GM10847 (cell line): ENCODE data around the gene COX20.

ENCODE experiments used
- POLR2A ChIP-seq: IDR thresholded peaks from 2 replicates; pipeline ENCODE4 v1.6.1; 2011; ENCODE audit not compliant: insufficient read length; ENCODE audit errors: extremely low read depth

Gene COX20, protein sequence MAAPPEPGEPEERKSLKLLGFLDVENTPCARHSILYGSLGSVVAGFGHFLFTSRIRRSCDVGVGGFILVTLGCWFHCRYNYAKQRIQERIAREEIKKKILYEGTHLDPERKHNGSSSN

DNA sequence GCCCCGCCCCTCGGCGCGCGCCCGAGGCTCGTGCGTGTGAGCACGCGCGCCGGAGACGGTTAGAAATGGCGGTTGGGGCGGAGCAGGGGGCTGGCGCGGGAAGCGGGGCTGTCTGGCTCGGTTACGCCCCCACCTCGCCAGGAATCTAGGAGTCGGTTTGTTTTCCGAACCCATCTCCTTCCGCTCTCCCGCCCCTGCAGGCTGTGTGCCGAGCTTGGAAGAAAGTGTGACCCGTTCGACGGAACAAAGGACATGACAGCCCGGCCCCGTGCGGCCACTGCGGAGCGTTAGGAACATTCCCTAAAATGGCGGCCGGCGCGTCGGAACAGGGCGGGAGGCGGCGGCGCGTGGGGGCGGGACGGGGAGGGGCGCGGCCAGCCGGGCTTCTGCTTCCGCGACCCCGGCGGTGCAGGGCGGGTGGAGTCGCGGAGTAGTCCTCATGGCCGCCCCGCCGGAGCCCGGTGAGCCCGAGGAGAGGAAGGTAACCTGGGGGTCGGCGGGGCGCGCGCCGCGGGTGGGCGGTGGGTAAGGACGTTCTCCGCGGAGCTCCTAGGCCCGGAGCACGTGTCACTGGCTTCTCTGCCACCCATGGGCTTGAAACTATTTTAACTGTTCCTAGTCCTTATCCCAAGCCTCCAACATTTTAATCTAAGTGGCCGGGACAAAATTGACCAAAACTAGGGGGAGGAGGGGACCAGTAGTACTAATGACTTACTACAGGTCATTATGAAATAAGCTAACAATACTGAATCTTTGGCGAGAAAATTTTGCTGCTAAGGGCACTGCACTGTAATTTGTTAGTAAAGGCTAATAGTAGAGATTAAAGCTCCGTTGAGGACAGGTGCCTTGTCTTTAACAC lies at the start of gene COX20:
Gene COX20, plus strand, starts transcription at position 383 of the 859 bp plus-strand sequence. Its CDS starts 57 bp downstream, at position 440.
- TF ChIP-seq POLR2A: peak; percentile 86

DNA sequence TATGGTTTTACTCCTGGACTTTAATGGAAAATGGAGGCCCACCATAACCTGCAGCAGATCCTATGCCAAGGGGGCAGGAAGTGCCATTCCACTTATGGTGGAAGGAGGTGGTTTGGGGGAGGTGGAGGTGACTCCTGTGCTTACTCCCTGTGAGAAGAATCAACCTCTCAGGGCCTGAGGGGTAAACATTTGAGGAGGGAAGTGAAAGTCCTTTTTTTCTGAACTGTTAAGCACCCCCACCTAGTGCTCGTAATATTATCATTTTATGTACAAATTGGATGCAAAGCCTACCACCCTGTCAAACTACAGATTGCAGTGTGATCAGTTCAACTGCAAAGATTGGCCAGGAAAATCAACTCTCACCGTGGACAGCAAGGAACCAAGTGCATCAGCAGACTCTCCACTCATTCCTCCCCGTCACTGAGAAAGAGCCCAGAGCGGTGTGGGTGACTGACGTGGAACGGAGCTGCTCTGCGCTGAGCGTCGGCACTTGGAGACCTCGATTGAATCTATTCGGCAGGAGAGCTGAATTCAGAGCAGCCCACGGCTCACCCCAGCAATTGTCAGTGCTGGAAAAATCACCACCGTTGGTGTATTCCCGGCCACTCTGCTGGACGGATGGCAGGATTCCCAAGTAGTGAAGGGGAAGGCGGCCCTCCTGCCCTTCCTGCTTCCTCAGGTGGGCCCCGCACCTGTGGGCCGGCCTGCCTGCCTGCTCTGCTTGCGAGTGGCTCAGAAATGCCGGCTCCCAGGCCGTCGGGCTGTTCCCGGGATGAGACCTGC lies 46.8 kb upstream of the COX20 start:
- TF ChIP-seq POLR2A: no peak

DNA sequence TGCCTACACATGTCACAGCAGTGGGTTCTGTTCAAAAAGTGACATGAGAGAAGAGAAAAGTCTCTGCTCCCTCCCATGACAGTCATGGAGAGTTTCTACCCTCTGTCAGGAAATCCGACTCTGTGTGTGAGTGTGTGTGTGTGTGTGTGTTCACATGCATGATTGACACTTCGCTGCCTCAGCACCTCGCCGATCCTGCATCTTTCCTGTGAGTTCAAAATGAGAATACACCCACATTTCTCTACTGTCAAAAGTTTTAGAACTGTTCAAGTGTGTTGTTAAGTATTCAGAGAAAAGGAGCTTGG lies 46.2 kb upstream of the COX20 start:
- no peak for TF ChIP-seq POLR2A

DNA sequence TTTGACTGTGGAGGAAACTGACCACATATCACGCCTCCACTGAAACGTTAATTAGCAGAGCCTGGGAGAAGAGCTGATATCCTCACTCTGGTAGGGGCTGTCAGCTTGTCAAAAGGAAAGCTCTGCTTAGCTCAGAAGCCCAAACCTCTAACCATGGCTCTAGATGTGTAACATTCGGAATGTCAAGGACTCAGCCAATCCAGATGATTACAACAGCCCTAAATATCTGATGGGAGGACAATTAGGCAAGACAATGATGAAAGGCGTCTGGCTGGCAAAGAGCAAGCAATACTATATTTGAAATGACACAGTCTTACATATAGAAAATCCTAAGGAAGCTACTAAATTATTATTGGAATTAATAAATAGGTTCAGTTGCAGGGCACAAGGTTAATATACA lies 45.7 kb upstream of the COX20 start:
- TF ChIP-seq POLR2A: no peak

DNA sequence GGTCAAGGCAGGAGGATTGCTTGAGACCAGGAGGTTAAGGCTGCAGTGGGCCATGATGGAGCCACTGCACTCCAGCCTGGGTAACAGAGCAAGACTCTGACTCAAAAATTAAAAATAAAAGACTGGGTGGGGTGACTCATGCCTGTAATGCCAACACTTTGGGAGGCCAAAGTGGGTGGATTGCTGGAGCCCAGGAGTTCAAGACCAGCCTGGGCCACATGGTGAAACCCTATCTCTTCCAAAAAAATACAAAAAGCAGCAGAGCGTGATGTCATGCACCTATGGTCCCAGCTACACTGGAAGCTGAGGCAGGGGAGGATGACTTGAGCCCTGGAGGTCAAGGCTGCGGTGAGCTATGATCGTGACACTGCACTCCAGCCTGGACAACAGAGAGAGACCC lies 44.4 kb upstream of the COX20 start:
- no peak for TF ChIP-seq POLR2A

DNA sequence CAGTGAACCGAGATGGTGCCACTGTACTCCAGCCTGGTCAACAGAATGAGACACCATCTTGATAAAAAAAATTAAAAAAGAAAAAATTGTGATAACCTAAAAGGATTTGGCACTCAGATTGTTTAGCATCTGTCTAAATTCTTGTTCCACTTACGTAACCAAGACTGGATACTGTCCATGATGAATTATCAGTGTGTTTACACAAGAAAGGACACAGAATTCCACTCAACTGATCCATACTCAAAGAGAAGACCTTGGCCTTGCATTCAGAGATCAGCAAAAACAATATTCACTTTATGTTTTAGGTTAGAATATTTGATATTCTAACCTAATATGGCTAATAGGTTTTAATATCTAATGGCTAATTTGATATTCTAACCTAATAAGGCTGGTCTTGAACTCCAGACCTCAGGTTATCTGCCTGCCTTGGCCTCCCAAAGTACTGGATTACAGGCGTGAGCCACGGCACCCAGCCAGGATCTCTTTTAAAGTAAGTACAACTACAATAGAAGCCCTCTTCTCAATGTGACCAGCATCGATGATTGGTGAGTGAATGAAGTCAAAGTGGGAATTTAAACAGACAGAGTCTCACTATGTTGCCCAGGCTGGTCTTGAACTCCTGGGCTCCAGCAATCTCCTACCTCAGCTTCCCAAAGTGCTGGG lies 43.1 kb upstream of the COX20 start:
- TF ChIP-seq POLR2A: no peak

DNA sequence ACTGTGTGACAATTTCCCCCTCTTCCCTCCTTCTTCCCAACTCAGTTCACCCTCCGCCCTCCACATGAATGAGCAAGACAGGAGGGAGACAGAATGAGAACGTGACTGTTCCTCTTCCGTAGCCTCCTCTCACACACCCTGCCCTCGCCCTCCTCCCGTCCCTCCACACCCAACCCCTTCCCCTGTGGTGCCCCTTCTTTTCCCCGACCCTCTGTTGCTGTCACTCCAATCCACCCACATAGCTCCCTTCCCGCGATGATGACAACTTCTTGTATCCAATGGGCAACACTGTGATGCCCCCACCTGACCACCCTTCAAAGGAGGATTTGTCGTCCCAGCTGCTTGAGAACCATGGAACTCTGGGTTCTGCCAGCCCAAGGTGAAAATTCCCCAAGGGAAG lies 41.4 kb upstream of the COX20 start:
- no peak for TF ChIP-seq POLR2A

DNA sequence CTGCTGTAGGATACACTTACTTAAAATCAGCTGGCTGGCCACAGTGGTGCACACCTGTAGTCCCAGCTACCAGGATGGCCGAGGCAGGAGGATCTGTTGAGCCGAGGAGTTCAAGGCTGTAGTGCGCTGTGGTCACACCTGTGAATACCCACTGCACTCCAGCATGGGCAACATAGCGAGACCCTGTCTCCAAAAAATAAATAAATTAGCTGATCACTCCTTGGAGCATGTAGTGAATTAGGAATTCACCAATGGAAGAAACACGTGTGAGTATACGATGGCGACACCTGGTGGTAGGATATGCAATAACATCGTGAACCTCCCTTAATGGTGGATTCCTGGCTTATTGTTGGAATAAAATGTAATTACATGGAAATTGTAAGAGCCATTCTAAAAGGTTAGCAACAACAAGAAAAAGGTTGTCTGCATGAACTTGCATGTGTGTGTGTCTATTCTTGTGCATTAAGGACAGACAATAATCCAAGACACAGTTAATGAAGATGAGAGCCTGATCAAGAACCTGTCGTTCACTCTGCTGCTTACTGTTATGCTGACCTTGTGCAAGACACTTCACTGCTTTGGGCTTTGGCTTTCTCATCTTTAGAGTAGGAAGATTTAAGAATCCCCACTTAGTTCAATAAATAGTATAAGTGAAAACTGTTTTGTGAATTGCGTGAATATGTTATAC lies 38.6 kb upstream of the COX20 start:
- TF ChIP-seq POLR2A: no peak

DNA sequence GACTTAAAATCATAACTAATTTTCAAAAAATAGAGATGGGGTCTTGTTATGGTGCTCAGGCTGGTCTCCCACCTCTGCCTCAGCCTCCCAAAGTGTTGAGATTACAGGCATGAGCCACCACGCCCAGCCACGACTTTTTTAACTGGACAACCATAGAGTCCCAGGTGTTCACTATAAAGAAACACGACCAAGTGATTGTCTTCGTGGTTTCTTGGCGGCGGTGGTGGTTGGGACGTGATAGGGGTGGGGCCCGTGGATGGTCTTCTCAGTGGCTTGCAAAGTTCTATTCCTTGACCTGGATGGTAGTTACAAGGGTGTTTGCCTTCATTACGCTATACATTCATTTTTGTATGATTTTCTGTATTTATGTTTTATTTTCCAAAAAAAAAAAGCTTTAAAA lies 34.6 kb upstream of the COX20 start:
- TF ChIP-seq POLR2A: no peak

DNA sequence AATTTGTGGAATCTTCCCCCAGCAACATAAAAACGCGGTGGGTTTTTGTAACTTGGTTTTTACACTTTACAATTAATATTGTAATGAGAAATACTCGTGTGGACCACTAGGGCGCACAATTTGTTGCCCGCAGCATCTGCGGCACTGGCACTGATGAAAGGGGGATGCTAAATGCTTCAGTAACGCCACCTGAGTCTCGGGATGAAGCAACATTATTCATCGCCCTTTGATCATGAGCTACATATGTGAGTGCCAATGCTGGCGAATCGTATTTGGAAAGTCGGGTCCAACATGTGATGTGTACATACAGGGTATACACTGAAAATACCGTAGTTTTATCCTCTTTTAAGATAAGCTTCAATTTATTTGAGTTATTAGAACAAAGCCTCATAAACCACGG lies 34.2 kb upstream of the COX20 start:
- TF ChIP-seq POLR2A: no peak

DNA sequence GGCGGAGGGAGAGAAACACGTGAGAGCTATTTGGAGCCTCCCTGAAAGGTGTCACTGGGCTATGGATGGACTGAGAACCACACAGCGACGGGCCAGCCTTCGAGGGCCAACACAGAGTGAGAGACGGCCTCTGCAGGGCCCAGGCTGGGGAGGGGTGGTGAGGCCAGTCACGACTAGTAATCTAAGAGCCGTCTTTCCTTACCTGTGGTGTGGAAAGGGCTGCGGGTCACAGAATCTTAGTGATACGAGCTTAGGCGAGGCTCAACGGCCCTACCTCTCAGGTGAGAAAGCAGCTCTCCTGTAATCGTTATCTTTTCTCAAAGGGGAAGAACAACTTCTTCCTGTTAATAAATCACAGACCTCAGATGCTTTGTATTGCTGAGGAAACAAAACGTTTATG lies 33.4 kb upstream of the COX20 start:
- no peak for TF ChIP-seq POLR2A

DNA sequence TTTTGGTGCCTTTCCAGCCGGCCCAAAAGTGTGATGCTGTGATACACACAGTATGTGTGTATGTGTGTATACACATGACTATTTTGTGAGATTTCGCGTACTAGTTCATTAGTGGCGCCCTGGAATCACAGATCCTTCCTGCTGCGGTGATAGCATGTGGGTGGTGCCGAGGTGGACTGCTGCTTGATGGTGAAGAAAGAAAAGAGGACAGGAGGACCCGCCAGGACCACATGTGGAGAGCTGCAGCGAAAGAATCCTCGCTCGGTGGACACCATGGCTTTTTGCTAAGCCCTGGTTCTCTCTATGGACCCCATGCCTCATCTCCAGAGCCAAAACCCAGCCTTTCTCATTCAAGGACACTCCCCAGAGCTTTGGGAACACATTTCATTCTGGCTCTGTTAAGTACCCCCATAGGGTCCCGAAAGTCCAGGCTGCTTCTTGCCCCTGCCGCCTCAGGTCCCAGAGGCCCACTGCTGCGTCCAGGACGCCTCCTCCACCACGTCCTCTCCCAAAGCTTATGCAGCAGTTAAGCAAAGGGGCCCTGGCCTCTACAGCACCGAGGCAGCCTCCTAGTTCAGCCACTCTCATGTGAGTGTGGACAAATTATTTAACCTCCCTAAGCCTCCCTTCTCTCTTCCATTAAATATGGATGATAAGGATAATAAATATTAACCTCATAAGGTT lies 32.8 kb upstream of the COX20 start:
- no peak for TF ChIP-seq POLR2A

DNA sequence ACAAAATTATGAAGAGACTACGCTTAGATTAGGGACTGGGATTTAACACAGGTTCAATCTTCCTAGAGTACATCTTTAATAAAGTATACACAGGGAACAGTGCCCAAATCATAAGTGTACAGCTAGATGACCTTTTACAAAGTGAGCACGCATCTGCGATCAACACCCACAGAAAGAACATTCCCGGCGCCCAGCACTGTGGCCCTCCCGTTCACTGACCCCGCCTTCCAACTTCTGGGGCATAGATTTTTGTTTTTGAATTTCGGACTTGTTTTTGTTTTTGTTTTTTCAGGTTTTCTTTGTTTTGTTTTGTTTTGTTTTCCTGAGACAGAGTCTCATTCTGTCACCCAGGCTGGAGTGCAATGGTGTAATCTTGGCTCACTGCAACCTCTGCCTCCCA lies 30.6 kb upstream of the COX20 start:
- no peak for TF ChIP-seq POLR2A

DNA sequence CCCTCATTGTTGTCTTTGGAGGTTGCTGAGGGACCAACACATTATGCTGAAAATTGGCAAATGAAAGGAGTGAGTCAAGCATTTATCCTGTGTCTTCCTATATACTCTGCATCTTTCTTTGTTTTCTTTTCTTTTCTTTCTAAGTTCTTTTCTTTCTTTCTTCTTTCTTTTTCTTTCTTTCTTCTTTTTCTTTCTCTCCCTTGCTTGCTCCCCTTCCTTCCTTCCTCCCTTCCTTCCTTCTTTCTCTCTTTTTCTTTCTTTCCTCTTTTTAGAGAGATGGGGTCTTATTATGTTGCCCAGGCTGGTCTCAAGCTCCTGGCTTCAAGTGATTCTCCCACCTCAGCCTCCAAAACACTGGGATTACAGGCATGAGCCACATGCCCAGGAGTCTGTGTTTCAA lies 28.3 kb upstream of the COX20 start:
- TF ChIP-seq POLR2A: no peak

DNA sequence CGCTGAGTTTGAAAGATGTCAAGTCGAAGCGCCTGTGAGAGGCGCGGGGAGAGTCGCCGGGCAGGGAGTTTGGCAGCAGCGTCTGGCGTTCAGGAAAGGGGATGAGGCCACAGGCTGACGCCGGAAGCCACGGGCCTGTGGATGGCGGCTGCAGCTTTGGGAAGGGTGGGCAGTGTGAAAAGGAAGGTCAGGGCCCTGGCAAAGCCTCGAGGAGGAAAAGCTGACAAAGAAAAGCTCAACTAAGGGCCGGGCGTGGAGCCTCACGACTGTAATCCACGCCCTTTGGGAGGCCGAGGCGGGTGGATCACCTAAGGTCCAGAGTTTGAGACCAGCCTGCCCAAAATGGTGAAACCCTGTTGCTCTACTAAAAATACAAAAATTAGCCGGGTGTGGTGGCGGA lies 25.2 kb upstream of the COX20 start:
- TF ChIP-seq POLR2A: no peak
